Psoas muscle (tissue), 8 donors: ENCODE results near the gene PNMA1. TPM values are rescaled to one million over a fixed set of nuclear protein-coding genes. Genes with fewer than 3 reads are reported as not detected.

Experiments
- ATAC-seq, 4 donors: fragments of 200-7000 bp; cut with Tn5 transposase; one replicate each; pipeline ENCODE4 v1.9.1; 2020; ENCODE audit warnings: moderate library complexity in 3 of 4, mild to moderate bottlenecking in 2 of 4
- DNase-seq, 2 donors: peaks; one replicate each; pipeline ENCODE4 v3.0.0-alpha.2; 2020
- H3K27ac ChIP-seq: fragments of 200-600 bp; one replicate; pipeline ENCODE4 v1.8.0; 2022
- H3K27me3 ChIP-seq, 3 donors: fragments of 200-600 bp in 1 of 3; one replicate each; pipeline versions ENCODE4 v1.6.1 to v1.8.0; 2013 to 2022; ENCODE audit warnings: low read length in 2 of 3, mild to moderate bottlenecking in 2 of 3, moderate library complexity in 1 of 3; ENCODE audit not compliant: insufficient read depth in 3 of 3
- H3K36me3 ChIP-seq, 2 donors: fragments of 200-600 bp in 1 of 2; one replicate each; pipeline versions ENCODE4 v1.6.1 to v1.8.0; 2013 to 2022; ENCODE audit warnings: low read depth in 1 of 2, mild to moderate bottlenecking in 1 of 2, moderate library complexity in 1 of 2; ENCODE audit not compliant: insufficient read depth in 1 of 2
- H3K4me1 ChIP-seq: fragments of 200-600 bp; one replicate; pipeline ENCODE4 v1.8.0; 2022
- H3K4me3 ChIP-seq: fragments of 200-600 bp; one replicate; pipeline ENCODE4 v1.8.0; 2022; ENCODE audit warnings: mild to moderate bottlenecking
- H3K9me3 ChIP-seq: fragments of 200-600 bp; one replicate; pipeline ENCODE4 v1.8.0; 2022
- WGBS, 3 donors: extraction: QIAGEN DNeasy Blood & Tissue Kit; methylation state at CpG; one replicate each; pipeline versions ENCODE4 v1.1.6 to v1.1.7; 2013; 5-methylcytosine and 5-hydroxymethylcytosine counted together
- intact Hi-C, 2 donors: fragments of 100-400 bp; cut with DNase I; formaldehyde crosslinking; loops; one replicate each; pipeline versions ENCODE4 v1.11.0 to v1.14.2; 2022
- polyA plus RNA-seq, 3 donors: library from polyadenylated mRNA; stranded (reverse); fragments of 200-250 nt; gene quantifications; one replicate each; pipeline ENCODE4 v1.2.3, GENCODE V29; 2013
- total RNA-seq, 4 donors: library from RNA; stranded (reverse); fragmentation: NEBNext Ultra II Directional in 2 of 4; extraction: Animal tissue kit (Norgen Biotek cat#: 25700) in 2 of 4; gene quantifications; one replicate each; pipeline versions ENCODE4 v1.2.1 to v1.2.4, GENCODE V29; 2021 to 2023
- TF ChIP-seq, protein P1 (sequence below): fragments of 200-600 bp; IDR thresholded peaks from one replicate; pipeline ENCODE4 v1.8.0; 2022; ENCODE audit warnings: antibody characterized with exemption
- donor health status: healthy with polysubstance abuse.
- donor health status: DM: no; HTN: no; CAD: no; lungs with moderate emphysema.
- donor health status: Bipolar disorder and iron deficiency.
- donor health status: healthy.
- donor health status: DM: yes; HTN: yes; CAD: no.
- donor health status: DM: no; HTN: no; CAD: no.
- donor health status: DM: no; HTN: no; CAD: no.
- donor health status: DM: yes; HTN: yes; CAD: no.

PNMA1 gene
- total and polyA plus RNA-seq, 7 donors = 9.3 to 28.8 (median 19.6) TPM

GRCh38 chr14:73728717-73729330 is 14.6 kb upstream of the PNMA1 start:
- peak; percentile 47 to 56 (median 54) for ATAC-seq
- H3K27ac ChIP-seq = peak overlapping the region; percentile 92
- peaks cover 65% of the 10 kb centered on the region for H3K4me1 ChIP-seq
- TF ChIP-seq, protein P1, sequence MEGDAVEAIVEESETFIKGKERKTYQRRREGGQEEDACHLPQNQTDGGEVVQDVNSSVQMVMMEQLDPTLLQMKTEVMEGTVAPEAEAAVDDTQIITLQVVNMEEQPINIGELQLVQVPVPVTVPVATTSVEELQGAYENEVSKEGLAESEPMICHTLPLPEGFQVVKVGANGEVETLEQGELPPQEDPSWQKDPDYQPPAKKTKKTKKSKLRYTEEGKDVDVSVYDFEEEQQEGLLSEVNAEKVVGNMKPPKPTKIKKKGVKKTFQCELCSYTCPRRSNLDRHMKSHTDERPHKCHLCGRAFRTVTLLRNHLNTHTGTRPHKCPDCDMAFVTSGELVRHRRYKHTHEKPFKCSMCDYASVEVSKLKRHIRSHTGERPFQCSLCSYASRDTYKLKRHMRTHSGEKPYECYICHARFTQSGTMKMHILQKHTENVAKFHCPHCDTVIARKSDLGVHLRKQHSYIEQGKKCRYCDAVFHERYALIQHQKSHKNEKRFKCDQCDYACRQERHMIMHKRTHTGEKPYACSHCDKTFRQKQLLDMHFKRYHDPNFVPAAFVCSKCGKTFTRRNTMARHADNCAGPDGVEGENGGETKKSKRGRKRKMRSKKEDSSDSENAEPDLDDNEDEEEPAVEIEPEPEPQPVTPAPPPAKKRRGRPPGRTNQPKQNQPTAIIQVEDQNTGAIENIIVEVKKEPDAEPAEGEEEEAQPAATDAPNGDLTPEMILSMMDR = peak; percentile 97
- peak; percentile 84 to 92 for DNase-seq
- H3K27me3 ChIP-seq = no peaks in the 10 kb centered on the region
- WGBS, 3 donors = 15 to 27% (median 17%) methylated on average over 6 of the region's 6 CpGs
- intact Hi-C loops = loop anchor here (1.0 to 2.0 kb wide), 2 partner anchors 96 kb away; no protein-coding TSS in a partner anchor
- no peak overlapping the region for H3K4me3 ChIP-seq
- H3K9me3 ChIP-seq = no peaks in the 10 kb centered on the region
- H3K36me3 ChIP-seq = peaks cover 4 to 75% of the 10 kb centered on the region in 2 donors

DNA sequence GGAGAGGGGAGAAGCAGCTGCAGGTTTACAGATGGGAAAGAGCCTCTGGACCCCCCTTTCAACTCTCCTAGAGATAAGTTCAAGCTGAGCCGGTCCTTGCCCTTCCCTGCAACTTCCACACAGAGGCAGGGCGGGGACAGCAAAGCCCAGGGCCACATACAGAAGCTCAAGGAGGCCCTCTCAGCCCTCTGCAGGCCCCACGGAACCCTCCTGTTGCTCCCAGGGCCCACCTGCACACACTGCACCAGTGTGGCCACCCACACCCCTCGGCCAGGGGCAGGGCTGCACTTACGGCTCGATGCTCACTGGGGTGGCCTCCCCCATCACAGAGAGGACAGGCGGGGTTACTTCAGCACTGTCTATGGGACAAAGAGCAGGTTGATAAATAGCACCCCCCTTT is 13.0 kb upstream of the PNMA1 start:
- TF ChIP-seq, protein P1 = no peak
- H3K27ac ChIP-seq = peak overlapping the region; percentile 92
- intact Hi-C loops = no loop called here
- no peak for DNase-seq
- 87 to 92% (median 90%) methylated on average over 7 of the region's 7 CpGs for WGBS, 3 donors
- peaks cover 79% of the 10 kb centered on the region for H3K4me1 ChIP-seq
- H3K9me3 ChIP-seq = no peaks in the 10 kb centered on the region
- H3K36me3 ChIP-seq = peaks cover 4 to 75% of the 10 kb centered on the region in 2 donors
- H3K4me3 ChIP-seq = no peak overlapping the region
- no peak for ATAC-seq
- no peaks in the 10 kb centered on the region for H3K27me3 ChIP-seq

DNA sequence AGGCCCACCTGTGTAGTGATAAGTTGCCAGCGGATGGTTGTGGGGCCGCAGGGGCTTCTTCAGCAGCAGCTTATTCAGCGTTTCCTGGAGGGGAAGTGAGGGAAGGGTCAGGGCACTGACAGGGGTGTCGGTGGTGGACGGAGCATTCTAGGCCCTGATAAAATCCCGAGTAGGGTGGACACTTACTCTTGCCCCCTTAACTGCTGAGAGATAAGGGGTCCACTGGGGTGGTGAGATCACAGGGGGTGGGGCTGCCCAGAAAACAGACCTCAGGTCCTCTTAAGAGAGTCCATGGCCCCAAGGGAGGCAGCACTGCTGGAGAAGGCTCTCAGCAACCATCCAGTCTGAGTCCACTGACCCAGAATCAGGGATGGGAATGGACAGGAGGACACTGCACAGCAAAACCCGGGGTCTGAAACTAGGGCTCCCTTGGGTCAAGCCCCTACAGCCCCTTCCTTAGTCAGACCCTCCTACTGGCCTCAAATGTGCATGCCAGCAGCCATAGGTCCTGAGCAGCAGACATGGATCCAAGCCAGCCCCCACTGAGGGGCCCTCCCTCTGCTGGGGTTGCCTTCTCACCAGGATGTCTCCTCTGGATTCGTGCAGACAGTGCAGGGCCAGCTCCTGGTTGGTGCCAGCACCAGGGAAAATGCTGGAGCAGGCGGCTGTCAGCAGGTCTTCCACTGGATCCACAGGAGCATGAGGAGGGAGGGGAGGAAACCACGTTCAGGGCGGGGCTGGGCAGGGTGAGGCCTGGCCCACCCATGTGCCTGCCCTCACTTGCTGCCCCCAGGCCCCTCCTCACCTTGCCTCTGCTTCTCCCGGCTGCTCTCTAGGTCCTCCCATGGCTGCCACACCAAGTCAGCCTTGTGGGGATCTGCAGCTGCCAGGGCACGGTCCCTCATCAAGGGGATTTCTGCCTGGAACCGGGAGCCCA is 12.1 kb upstream of the PNMA1 start:
- H3K27me3 ChIP-seq = no peaks in the 10 kb centered on the region
- no peaks in the 10 kb centered on the region for H3K9me3 ChIP-seq
- TF ChIP-seq, protein P1 = no peak
- H3K36me3 ChIP-seq = peaks cover 10 to 75% of the 10 kb centered on the region in 2 donors
- DNase-seq = no peak
- 35 to 43% (median 36%) methylated on average over 11 to 14 of the region's 14 CpGs for WGBS, 3 donors
- intact Hi-C loops = no loop called here
- no peak overlapping the region for H3K4me3 ChIP-seq
- ATAC-seq = no peak
- H3K4me1 ChIP-seq = peaks cover 78% of the 10 kb centered on the region
- peak overlapping the region; percentile 92 for H3K27ac ChIP-seq

DNA sequence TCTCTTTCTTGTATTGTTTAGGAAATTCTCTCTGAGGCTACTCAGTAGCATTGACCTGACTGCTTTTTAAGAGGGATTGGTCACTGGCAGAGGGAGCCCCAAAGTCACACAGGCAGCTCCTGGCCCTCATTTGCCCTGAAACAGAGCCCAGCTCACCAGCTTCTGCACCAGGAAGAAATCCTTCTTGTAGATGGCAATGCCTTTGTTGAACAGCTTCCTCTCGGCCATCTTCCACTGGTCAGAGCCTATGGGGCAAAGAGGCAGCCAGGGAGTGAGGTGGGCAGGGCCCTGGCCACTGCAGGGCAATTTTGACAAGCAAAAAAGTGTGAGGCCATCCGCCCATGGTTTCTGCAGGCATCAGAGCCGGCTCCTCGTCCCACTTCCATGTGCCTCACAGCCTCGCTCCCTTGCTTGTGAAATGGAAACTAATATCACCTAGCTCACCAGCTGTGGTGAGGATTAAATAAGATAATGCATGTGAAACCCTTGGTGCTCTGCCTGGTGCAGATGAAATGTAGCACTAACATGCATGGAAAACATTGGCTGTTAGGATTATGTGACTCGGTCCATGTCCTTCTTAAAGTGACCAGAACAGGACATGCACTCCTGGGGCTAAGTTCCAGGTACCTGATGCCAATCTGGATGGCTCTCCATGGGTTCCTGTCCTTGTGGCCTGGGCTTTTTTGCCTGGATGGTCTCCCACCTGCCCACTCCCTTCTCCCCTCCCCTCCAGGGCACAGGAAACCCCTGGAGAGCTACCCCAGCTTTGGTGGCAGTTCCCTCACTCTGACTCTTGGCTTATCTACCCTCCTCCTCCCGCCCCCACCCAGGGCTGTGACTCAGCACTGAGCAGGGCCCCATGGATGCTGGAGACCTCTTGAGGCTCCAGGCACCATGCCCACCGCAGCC is 11.2 kb upstream of the PNMA1 start:
- 26 to 41% (median 27%) methylated on average over 8 of the region's 8 CpGs for WGBS, 3 donors
- H3K9me3 ChIP-seq = no peaks in the 10 kb centered on the region
- intact Hi-C loops = loop anchor here in 1 of 2 donors (2.0 kb wide), 1 partner anchor 33 kb away; no protein-coding TSS in a partner anchor
- peak; percentile 57 to 75 for DNase-seq
- H3K4me3 ChIP-seq = peak overlapping the region; percentile 47
- H3K27ac ChIP-seq = peak overlapping the region; percentile 92
- peak; percentile 23 to 64 (median 56) for ATAC-seq
- H3K27me3 ChIP-seq = no peaks in the 10 kb centered on the region
- peaks cover 71% of the 10 kb centered on the region for H3K4me1 ChIP-seq
- peaks cover 11 to 75% of the 10 kb centered on the region in 2 donors for H3K36me3 ChIP-seq
- TF ChIP-seq, protein P1 = no peak
